Measurements from ENCODE around the gene PADI1. TPM values are rescaled to one million over a fixed set of nuclear protein-coding genes. Genes with fewer than 3 reads are reported as not detected.

Gene PADI1
- total RNA-seq, 1 experiment from 2014 or later: 0.24 TPM

DNA sequence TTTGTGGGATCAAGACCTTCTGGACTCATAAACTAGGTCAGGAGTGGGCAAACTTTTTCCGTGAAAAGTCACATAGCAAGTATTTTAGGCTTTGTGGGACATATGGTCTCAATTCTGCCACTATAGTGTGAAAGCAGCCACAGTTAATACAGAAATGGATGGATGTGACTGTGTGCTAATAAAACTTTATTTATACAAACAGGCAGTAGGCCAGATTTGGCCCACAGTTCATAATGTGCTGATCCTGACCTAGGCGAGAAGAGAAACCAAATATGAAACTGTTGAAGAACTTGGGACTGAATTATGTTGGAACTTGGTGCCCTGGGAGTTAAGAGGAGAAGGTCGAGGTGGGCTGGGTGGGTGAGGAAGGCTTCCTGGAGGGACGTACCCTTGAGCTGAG, 61.0 kb downstream of the PADI1 start:
- no peaks in the 10 kb centered on the region for H3K4me1 ChIP-seq (ENCODE audit: insufficient read depth, low read length)
- no peak overlapping the region for H2BK5ac ChIP-seq (ENCODE audit: insufficient read length, low read length)
- no peak overlapping the region for H3K4ac ChIP-seq (ENCODE audit: low read depth, low read length)
- no peaks in the 10 kb centered on the region for H3K79me2 ChIP-seq (ENCODE audit: insufficient read depth, low read length)
- H2AFZ ChIP-seq (ENCODE audit: low read length): no peak overlapping the region
- H3K79me1 ChIP-seq (ENCODE audit: insufficient read depth, low read depth, low read length, poor library complexity, severe bottlenecking): no peaks in the 10 kb centered on the region
- H4K91ac ChIP-seq (ENCODE audit: insufficient read length, low read depth, low read length): no peak overlapping the region
- H3K4me2 ChIP-seq (ENCODE audit: insufficient read depth, insufficient read length, low read length): no peak overlapping the region
- no peak overlapping the region for H3K23ac ChIP-seq (ENCODE audit: insufficient read length, low read depth, low read length)
- H2BK120ac ChIP-seq (ENCODE audit: low read depth, low read length, poor library complexity, severe bottlenecking): no peak overlapping the region
- no peaks in the 10 kb centered on the region for H4K20me1 ChIP-seq (ENCODE audit: control insufficient read depth, insufficient read depth, insufficient read length)
- Mint-ChIP-seq H3K36me3 (ENCODE audit: insufficient read depth in 1 of 3, low read depth in 3 of 3) (peaks cover 0 to 5% (median 0%) of the 10 kb centered on the region in 3 experiments; a peak in 2 of 7 replicates), H3K4me3 (no peak overlapping the region), H3K27me3 (ENCODE audit: low read depth) (no peaks in the 10 kb centered on the region), H3K9me3 (peaks cover 4 to 5% of the 10 kb centered on the region in 2 experiments; a peak in 4 of 5 replicates), H3K4me1 (peaks cover 0 to 3% of the 10 kb centered on the region in 2 experiments; a peak in 2 of 4 replicates), H3K27ac (no peak overlapping the region; a peak in 1 of 7 replicates)
- H3K23me2 ChIP-seq (ENCODE audit: insufficient read length, low read depth, low read length, poor library complexity, severe bottlenecking): no peaks in the 10 kb centered on the region
- H3K18ac ChIP-seq (ENCODE audit: insufficient read length, low read depth, low read length): no peak overlapping the region
- H3K14ac ChIP-seq (ENCODE audit: insufficient read depth, low read length): no peak overlapping the region
- H3T11ph ChIP-seq (ENCODE audit: low read length): no peak overlapping the region
- H3K27ac ChIP-seq (ENCODE audit: insufficient read length, low read depth, low read length): no peak overlapping the region
- no CpG with 5 or more reads among the region's 4 CpGs for WGBS (ENCODE audit: extremely low coverage, insufficient read length, low lambda C conversion rate)
- no peak overlapping the region for H3K56ac ChIP-seq (ENCODE audit: insufficient read length, low read depth, low read length)
- H2BK12ac ChIP-seq (ENCODE audit: insufficient read length, low read depth, low read length): no peak overlapping the region
- no peak overlapping the region for H4K8ac ChIP-seq (replicated peaks; ENCODE audit: insufficient read length, low read depth, low read length)
- no peaks in the 10 kb centered on the region for H3K9me3 ChIP-seq (ENCODE audit: control insufficient read depth, low read depth, low read length)
- H2BK20ac ChIP-seq (ENCODE audit: low read depth, low read length, poor library complexity, severe bottlenecking): no peak overlapping the region
- no peaks in the 10 kb centered on the region for H3K27me3 ChIP-seq (ENCODE audit: insufficient read depth, low read length)
- no peak overlapping the region for H3K9ac ChIP-seq (ENCODE audit: extremely low read depth, insufficient read length, low read length)
- no peak overlapping the region for H2AK5ac ChIP-seq (ENCODE audit: insufficient read length, low read length)
- H2BK15ac ChIP-seq (ENCODE audit: low read depth, low read length): no peak overlapping the region
- H4K5ac ChIP-seq (ENCODE audit: insufficient read length, low read depth, low read length): no peak overlapping the region
- no peak for DNase-seq
- TF ChIP-seq, protein P1, sequence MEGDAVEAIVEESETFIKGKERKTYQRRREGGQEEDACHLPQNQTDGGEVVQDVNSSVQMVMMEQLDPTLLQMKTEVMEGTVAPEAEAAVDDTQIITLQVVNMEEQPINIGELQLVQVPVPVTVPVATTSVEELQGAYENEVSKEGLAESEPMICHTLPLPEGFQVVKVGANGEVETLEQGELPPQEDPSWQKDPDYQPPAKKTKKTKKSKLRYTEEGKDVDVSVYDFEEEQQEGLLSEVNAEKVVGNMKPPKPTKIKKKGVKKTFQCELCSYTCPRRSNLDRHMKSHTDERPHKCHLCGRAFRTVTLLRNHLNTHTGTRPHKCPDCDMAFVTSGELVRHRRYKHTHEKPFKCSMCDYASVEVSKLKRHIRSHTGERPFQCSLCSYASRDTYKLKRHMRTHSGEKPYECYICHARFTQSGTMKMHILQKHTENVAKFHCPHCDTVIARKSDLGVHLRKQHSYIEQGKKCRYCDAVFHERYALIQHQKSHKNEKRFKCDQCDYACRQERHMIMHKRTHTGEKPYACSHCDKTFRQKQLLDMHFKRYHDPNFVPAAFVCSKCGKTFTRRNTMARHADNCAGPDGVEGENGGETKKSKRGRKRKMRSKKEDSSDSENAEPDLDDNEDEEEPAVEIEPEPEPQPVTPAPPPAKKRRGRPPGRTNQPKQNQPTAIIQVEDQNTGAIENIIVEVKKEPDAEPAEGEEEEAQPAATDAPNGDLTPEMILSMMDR (conservative IDR thresholded peaks at IDR 0.05): no peak

Measured in H9 (cell line).